Measurements from ENCODE around the gene C1orf56.

DNA sequence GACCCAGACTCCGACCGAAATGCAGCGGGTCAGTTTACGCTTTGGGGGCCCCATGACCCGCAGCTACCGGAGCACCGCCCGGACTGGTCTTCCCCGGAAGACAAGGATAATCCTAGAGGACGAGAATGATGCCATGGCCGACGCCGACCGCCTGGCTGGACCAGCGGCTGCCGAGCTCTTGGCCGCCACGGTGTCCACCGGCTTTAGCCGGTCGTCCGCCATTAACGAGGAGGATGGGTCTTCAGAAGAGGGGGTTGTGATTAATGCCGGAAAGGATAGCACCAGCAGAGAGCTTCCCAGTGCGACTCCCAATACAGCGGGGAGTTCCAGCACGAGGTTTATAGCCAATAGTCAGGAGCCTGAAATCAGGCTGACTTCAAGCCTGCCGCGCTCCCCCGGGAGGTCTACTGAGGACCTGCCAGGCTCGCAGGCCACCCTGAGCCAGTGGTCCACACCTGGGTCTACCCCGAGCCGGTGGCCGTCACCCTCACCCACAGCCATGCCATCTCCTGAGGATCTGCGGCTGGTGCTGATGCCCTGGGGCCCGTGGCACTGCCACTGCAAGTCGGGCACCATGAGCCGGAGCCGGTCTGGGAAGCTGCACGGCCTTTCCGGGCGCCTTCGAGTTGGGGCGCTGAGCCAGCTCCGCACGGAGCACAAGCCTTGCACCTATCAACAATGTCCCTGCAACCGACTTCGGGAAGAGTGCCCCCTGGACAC lies 534 bp downstream of the C1orf56 start:
- TF ChIP-seq POLR2A (IDR thresholded peaks at IDR 0.05; ENCODE audit: insufficient read depth in 1 of 2, low read depth in 2 of 2, low read length in 2 of 2) (peak in 1 of 2 experiments; percentile 32; a peak in 1 of 4 replicates), MAZ (IDR thresholded peaks at IDR 0.05; ENCODE audit: borderline replicate concordance, low read depth, low read length) (no peak), MAZ (CRISPR knock-in tag; IDR thresholded peaks at IDR 0.05; ENCODE audit: low read depth) (peak; percentile 14; the same call in 1 of the 2 replicates)
- TF ChIP-seq, protein P1, sequence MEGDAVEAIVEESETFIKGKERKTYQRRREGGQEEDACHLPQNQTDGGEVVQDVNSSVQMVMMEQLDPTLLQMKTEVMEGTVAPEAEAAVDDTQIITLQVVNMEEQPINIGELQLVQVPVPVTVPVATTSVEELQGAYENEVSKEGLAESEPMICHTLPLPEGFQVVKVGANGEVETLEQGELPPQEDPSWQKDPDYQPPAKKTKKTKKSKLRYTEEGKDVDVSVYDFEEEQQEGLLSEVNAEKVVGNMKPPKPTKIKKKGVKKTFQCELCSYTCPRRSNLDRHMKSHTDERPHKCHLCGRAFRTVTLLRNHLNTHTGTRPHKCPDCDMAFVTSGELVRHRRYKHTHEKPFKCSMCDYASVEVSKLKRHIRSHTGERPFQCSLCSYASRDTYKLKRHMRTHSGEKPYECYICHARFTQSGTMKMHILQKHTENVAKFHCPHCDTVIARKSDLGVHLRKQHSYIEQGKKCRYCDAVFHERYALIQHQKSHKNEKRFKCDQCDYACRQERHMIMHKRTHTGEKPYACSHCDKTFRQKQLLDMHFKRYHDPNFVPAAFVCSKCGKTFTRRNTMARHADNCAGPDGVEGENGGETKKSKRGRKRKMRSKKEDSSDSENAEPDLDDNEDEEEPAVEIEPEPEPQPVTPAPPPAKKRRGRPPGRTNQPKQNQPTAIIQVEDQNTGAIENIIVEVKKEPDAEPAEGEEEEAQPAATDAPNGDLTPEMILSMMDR (CRISPR knock-in tag; IDR thresholded peaks at IDR 0.05) = peak; percentile 81
